GM21423 (cell line): Measurements from ENCODE around the gene NBPF1.
"Not testable (repeated sequence)": the region's sequence is repeated elsewhere in the genome, so short reads cannot be mapped to it uniquely, and the experiment has no call there.

Experiments
- ATAC-seq: cut with Tn5 transposase; IDR thresholded peaks from one replicate; pipeline ENCODE4 v1.9.1; 2021; ENCODE audit warnings: mild to moderate bottlenecking, moderate library complexity; ENCODE audit not compliant: unreplicated experiment

NBPF1 gene

GRCh38 chr1:16557034-16557433 lies 56.3 kb downstream of the NBPF1 start:
- ATAC-seq, result not testable (repeated sequence)

GRCh38 chr1:16553244-16553643 lies 60.1 kb downstream of the NBPF1 start:
- ATAC-seq, result not testable (repeated sequence)

DNA sequence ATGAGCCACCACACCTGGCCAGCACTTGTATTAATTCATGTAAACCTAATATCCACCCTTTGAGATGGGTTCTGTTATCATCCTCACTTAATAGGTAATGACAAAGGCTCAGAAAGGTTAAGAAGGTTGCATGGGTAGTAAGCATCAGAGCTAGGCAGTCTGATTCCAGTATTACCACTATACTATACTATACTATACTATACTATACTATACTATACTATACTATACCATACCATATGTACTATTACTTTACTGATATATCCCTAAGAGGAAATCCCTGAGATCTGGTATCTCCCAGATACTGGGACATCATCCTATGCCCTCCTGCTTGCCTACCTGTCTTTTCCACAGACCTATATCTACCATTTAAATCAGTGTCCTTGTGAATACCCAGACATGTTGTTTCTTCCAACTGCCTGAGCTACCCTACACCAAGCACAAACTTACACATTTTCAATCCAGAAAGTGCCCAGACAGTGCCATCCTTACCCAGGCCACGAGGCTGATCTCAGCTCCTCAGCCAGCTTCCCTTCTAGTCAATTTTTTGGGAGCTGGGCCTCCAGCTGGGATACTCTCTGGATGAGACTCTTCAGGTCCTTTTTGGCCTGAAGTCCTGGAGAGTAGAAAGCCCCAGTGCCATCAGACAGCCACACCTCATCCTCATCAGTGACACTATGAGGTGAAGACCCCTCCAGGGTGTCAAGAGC lies 63.0 kb downstream of the NBPF1 start:
- ATAC-seq, result not testable (repeated sequence)

DNA sequence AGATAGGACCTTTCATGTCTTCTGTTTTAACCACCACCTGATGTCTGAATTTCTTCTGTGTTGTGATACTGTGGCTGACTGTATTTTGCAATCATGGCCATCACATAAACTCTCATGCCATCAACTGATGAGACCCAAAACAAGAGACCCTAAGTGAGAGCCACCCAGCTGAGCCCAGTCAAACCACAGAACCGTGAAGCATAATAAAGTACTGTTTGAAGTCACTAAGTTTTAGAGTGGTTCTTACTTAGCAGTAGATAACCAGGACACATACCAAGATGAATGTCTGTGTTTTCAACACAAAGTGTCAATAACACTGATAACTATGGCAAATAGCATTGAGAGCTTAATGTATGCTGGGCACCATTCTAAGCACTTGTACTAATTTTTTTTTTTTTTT lies 63.8 kb downstream of the NBPF1 start:
- not testable (repeated sequence) for ATAC-seq

- ATAC-seq, result not testable (repeated sequence)
Observed at GRCh38 chr1:16547502-16548241, 65.7 kb downstream of the NBPF1 start.

DNA sequence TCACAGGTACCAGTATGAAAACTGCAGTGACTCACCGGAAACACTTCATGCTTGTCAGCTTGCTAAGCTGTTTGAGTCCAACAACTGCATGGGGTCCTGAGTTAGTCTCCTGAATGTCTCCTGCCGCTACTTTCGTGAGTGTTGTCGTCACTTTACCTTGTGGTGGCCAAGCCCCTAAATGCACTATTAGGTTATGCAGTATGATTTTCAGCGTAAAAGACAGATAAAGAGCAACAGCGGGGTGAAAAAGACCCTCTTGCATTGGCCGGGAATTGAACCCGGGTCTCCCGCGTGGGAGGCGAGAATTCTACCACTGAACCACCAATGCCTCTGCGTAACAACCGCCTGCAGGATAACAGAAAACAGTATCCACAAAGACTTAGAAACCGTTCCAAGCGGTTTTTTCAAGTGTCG lies 67.7 kb downstream of the NBPF1 start:
- ATAC-seq, result not testable (repeated sequence)

DNA sequence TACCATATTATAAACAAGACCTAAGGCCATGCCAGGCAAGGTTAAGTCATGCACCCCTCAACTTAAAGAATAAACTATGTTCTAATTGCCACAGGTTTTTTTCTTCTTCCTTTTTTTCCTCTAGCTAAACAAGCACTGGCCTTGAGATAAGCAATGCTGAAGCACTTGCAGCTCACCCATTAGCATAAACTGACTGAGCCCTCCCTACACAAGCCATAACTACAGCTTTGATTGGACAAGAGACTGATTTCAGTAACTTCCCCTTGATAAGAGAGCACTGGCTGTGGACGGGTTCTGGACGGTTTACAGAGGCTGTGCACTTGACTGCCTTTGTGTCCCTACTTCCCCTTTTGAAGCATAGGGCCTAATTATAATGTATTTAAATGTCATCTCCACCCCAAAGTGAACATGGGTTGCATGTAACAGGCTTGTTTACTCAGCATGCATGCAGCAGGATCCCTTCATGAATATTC lies 72.9 kb downstream of the NBPF1 start:
- not testable (repeated sequence) for ATAC-seq

GRCh38 chr1:16537528-16537927 lies 75.8 kb downstream of the NBPF1 start:
- ATAC-seq, result not testable (repeated sequence)

DNA sequence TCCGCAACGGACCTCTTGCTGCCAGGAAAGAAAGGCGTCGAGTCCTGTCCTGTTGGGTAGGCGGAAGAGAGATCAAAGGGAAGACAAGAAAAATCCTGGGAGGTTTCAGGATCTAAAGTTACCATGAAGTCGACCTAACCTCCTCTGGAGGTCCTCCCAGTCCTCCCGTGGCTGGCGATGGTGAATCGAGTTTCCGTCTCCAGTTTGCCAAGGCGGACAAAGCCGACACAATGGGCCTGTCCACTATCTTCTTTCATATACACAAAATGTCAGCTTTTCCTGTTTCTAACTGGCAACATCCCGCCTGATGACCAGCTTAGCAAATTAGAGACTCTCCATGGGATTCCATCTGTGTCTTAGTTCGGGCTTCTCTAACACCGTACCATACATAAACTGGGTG lies 76.6 kb downstream of the NBPF1 start:
- not testable (repeated sequence) for ATAC-seq

- ATAC-seq, result not testable (repeated sequence)
Observed at GRCh38 chr1:16535898-16536297, 77.5 kb downstream of the NBPF1 start.

DNA sequence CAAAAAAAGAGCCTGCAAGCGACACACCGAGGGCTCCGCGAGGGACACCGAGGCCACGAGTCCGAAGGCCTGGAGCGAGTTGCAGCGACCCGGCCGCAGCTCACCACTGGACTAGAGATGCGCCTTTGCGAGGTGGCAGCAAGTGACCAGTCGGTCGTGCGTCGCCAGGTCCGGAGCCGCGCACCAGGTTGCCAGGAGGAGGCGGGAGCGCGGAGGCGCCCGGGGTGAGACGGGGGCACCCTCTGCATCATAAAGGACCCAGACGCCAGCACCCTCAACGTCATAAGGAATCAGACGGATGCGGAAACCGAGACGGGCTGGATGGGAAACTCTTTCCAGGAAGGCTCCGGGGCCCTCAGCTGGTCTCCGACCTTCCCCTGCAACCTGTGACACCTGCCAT lies 77.9 kb downstream of the NBPF1 start:
- ATAC-seq, result not testable (repeated sequence)

DNA sequence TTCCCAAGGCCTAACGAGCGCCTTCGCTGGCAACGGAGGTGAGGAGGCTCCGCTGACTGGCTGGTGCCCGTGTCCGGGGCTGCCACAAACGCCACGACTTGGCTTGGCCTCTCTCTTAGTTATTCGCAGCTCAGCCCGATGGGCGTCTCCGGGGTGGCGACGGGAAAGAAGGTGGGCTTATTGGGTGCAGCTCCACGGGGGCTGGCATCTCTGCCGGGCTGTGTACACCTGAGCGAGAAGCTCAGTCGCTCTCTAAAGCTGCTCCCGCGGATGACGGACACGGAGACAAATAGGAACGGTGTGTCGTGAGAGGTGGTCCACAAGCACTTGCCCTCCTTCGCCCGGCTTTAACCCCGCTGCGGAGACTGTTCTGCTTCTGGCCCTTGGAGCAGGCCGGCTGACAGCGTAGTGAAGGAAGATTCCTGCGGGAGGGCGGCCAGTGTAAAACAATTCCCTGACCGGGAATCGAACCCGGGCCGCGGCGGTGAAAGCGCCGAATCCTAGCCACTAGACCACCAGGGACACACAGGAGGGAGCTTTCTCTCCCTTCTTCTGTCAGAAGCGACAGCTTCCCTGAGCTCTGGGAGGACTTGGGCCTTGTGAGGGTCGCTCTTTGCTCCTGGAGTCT lies 78.4 kb downstream of the NBPF1 start:
- not testable (repeated sequence) for ATAC-seq

GRCh38 chr1:16534239-16534828 lies 79.0 kb downstream of the NBPF1 start:
- not testable (repeated sequence) for ATAC-seq

- ATAC-seq, result not testable (repeated sequence)
Observed at GRCh38 chr1:16532235-16532991, 81.0 kb downstream of the NBPF1 start.

GRCh38 chr1:16528338-16528737 lies 85.0 kb downstream of the NBPF1 start:
- ATAC-seq, result not testable (repeated sequence)

DNA sequence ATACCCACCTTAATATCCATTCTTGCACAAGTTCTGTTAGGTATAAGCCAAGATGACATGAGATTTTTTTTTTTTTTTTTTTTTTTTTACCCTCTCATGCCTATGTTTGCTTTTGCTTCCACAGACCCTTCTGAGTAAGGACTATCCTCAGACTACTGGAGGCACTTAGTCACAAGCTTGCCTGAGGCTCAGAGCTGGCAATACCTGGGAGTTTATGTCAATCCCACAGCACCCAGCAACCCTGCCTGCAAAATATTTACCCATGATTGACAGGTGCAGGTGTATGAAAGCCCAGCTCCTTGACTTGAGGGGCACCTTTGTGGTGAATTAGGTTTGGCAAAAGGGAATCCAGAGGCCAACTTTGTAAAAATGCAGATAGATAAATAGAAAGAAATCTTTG lies 87.6 kb downstream of the NBPF1 start:
- not testable (repeated sequence) for ATAC-seq

- not testable (repeated sequence) for ATAC-seq
Observed at GRCh38 chr1:16521679-16522078, 91.7 kb downstream of the NBPF1 start.

DNA sequence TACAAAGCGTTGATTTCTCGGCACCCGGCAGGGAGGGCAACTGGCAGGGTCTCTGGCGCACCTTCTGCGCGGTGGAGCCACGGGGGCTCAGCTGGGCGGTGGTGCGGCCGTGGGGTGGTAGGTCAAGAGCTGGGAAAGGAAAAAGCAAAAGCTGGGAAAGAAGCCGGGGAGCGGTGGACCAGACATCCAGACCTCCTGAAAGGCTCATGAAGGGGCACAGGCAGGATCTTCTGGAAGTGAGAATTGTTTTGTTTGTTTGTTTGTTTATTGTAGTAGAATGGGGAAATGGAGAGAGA lies 92.1 kb downstream of the NBPF1 start:
- ATAC-seq, result no peak

DNA sequence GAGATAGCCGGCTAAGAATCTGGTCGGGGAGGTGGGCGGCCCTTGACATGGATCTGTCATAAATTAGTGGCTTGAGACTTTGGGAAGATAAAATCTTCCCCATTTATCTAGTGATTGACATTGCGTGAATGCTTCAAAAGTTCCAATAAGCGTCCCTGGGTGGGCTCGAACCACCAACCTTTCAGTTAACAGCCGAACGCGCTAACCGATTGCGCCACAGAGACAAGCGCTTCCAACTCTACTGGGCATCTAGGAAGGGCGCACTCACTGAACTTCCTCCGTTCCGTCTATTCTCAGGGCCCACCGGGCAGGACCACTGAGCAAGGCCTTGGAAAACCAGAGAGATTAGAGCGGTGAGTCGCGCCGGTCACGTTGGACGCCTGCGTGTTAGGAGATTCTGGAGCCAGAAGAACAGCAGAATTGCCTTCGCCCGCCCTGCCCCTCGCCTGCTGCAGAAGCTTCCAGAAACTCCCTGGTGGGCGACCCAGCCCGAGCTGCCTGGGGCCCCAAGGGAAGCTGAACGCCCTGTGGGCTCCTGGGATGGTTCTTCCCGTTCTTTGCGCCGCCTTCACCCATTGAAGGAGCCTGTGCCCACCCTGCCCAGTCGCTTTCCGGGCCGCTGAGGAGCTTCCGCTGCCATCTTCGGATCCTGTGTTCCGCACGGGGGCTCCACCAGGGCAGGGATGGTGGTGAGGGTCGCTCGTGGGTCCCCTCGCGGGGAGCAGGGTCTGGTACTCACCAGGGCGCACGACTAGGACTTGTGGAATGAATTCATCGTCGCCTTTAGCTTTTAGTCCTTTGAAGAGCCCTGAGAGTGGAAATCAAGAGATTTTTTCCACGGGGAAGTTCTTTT lies 92.7 kb downstream of the NBPF1 start:
- not testable (repeated sequence) for ATAC-seq
